Activated naive CD4-positive, alpha-beta T cell treated with anti-CD3 and anti-CD28 coated beads for 36 hours (primary cell): ENCODE measurements around the gene FGF18. TPM values are rescaled to one million over a fixed set of nuclear protein-coding genes. Genes with fewer than 3 reads are reported as not detected.

ENCODE experiments used
- CTCF ChIA-PET: fragments of 350-600 bp; sonication (Branson Sonifier 250); formaldehyde crosslinking; loops from one replicate; lab custom pipeline; 2021; ENCODE audit warnings: antibody characterized with exemption; lab: Charles Lee
- DNase-seq: peaks from one replicate; pipeline ENCODE4 v3.0.0-alpha.2; 2020
- H3K27ac Mint-ChIP-seq: one replicate; pipeline ENCODE4 v1.8.0; 2021; ENCODE audit warnings: mild to moderate bottlenecking, mixed read lengths
- H3K27me3 Mint-ChIP-seq: one replicate; pipeline ENCODE4 v1.8.0; 2021; ENCODE audit warnings: low read depth, mixed read lengths
- H3K36me3 Mint-ChIP-seq: one replicate; pipeline ENCODE4 v1.8.0; 2021; ENCODE audit warnings: low read depth, mixed read lengths
- H3K4me1 Mint-ChIP-seq: one replicate; pipeline ENCODE4 v1.8.0; 2021; ENCODE audit warnings: low read depth, mixed read lengths
- H3K4me3 Mint-ChIP-seq: one replicate; pipeline ENCODE4 v1.8.0; 2021; ENCODE audit warnings: mild to moderate bottlenecking, moderate library complexity, mixed read lengths
- H3K9me3 Mint-ChIP-seq: one replicate; pipeline ENCODE4 v1.8.0; 2021; ENCODE audit warnings: mixed read lengths
- intact Hi-C: fragments of 100-400 bp; cut with micrococcal nuclease; formaldehyde crosslinking; loops from one replicate; pipeline ENCODE4 v1.15.1; 2023
- total RNA-seq, 2 experiments: library from RNA; stranded (reverse); gene quantifications; one replicate each; pipeline ENCODE4 v1.2.3, GENCODE V29; 2021

FGF18 gene
- total RNA-seq, 2 experiments from 2014 or later, result 0.17 TPM; not detected in 1

- H3K9me3 Mint-ChIP-seq, result no peaks in the 10 kb centered on the region
- intact Hi-C loops, result no loop called here
- peak; percentile 36 for DNase-seq
- H3K27ac Mint-ChIP-seq, result no peak overlapping the region
- peaks cover 6% of the 10 kb centered on the region for H3K4me1 Mint-ChIP-seq
- CTCF ChIA-PET, result no interaction called here
- H3K36me3 Mint-ChIP-seq, result no peaks in the 10 kb centered on the region
- peaks cover 29% of the 10 kb centered on the region for H3K27me3 Mint-ChIP-seq
- no peak overlapping the region for H3K4me3 Mint-ChIP-seq
Measured at GRCh38 chr5:171450423-171451331, 31.2 kb downstream of the FGF18 start.

DNA sequence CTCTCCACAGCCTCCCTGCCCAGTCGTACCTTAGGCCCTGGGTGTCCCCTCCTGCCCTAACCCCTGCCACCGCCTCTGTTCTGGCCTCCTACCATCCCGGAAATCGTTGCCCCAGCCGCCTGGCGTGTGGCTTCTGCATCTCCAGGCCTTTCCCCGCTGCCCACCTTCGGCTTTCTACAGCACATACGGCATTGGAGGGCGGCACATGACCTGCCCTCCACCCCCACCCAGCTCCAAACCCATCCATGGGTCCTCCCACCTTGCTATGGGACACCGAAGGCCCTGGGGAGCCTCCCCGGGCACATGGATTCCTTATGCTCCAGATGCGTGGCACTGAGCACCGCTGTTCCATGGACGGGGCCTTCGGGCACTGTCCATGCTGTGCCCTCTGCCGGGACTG, 32.0 kb downstream of the FGF18 start:
- no peaks in the 10 kb centered on the region for H3K36me3 Mint-ChIP-seq
- H3K9me3 Mint-ChIP-seq, result no peaks in the 10 kb centered on the region
- no peak overlapping the region for H3K4me3 Mint-ChIP-seq

GRCh38 chr5:171453056-171453725, 33.7 kb downstream of the FGF18 start:
- Mint-ChIP-seq H3K4me1 (peaks cover 6% of the 10 kb centered on the region), H3K9me3 (no peaks in the 10 kb centered on the region), H3K36me3 (no peaks in the 10 kb centered on the region), H3K27ac (no peak overlapping the region), H3K27me3 (peaks cover 29% of the 10 kb centered on the region), H3K4me3 (no peak overlapping the region)
- intact Hi-C loops, result no loop called here
- DNase-seq, result no peak
- CTCF ChIA-PET, result interaction anchor here (0.6 kb wide), 1 partner anchor 144 kb away, joined by 3 read pairs; the partner anchor contains the start of gene TLX3

More for the DNA sequence above, 32.0 kb downstream of the FGF18 start:
- Mint-ChIP-seq H3K27ac (no peak overlapping the region), H3K4me1 (peaks cover 6% of the 10 kb centered on the region), H3K27me3 (peaks cover 29% of the 10 kb centered on the region)
- intact Hi-C loops, result no loop called here
- DNase-seq, result no peak
- CTCF ChIA-PET, result no interaction called here

DNA sequence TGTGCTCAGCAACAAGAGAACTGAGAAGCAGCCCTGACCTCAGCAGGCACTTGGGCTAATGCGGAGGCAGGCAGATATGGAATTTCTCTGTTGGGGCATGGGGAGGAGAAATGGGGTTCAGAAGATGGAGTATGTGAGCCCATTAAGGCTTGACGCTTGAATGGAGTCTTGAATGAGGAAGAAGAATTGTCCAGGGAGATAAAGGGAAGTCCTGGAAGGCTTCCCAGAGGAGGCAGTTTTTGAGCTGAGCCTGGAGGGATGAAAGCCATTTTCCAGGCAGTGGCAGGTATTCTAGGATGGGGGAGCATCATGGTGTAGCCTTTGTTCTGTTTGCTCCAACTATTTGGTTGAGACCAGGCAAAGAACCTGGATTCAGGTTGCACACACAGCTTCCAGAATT, 34.5 kb downstream of the FGF18 start:
- Mint-ChIP-seq H3K4me3 (no peak overlapping the region), H3K36me3 (no peaks in the 10 kb centered on the region), H3K27me3 (peaks cover 28% of the 10 kb centered on the region), H3K4me1 (peaks cover 6% of the 10 kb centered on the region), H3K9me3 (no peaks in the 10 kb centered on the region), H3K27ac (no peak overlapping the region)
- DNase-seq, result no peak
- intact Hi-C loops, result no loop called here
- CTCF ChIA-PET, result no interaction called here

GRCh38 chr5:171454549-171454948, 35.1 kb downstream of the FGF18 start:
- no peak overlapping the region for H3K27ac Mint-ChIP-seq
- peaks cover 24% of the 10 kb centered on the region for H3K27me3 Mint-ChIP-seq
- intact Hi-C loops, result no loop called here
- CTCF ChIA-PET, result no interaction called here
- H3K4me3 Mint-ChIP-seq, result no peak overlapping the region
- H3K4me1 Mint-ChIP-seq, result peaks cover 6% of the 10 kb centered on the region
- no peaks in the 10 kb centered on the region for H3K36me3 Mint-ChIP-seq
- no peak for DNase-seq
- H3K9me3 Mint-ChIP-seq, result no peaks in the 10 kb centered on the region

GRCh38 chr5:171455522-171455921, 36.1 kb downstream of the FGF18 start:
- Mint-ChIP-seq H3K27me3 (peaks cover 16% of the 10 kb centered on the region), H3K4me1 (peaks cover 6% of the 10 kb centered on the region), H3K9me3 (no peaks in the 10 kb centered on the region), H3K27ac (no peak overlapping the region), H3K36me3 (no peaks in the 10 kb centered on the region), H3K4me3 (no peak overlapping the region)
- no peak for DNase-seq
- CTCF ChIA-PET, result no interaction called here
- intact Hi-C loops, result no loop called here

DNA sequence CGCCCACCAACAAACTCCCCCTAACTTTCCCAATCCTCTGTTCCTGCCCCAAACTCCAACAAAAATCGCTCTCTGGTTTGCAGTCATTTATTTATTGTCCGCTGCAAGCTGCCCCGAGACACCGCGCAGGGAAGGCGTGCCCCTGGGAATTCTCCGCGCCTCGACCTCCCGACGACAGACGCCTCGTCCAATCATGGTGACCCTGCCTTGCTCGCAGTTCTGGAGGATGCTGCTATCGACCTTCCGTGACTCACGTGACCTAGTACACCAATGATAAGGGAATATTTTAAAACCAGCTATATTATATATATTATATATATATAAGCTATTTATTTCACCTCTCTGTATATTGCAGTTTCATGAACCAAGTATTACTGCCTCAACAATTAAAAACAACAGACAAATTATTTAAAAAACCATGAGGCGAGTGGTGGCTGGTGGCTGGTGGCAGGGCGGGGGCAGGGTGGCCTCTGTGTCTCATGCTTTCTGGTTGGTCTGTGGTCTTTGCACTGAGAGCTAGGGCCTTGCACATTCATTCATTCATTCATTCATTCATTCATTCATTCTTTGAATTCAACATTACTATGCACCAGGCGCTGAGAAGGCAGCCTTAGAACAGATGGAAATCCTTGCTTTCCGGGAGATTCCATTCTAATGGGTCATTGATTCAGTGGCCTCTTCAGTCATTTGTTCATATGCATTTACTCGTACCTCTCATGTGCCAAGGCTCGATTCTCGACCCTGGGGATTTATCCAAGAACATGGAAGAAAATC, 37.9 kb downstream of the FGF18 start:
- DNase-seq, result no peak
- Mint-ChIP-seq H3K27me3 (peaks cover 6% of the 10 kb centered on the region), H3K4me3 (no peak overlapping the region), H3K27ac (no peak overlapping the region), H3K9me3 (no peaks in the 10 kb centered on the region), H3K36me3 (no peaks in the 10 kb centered on the region), H3K4me1 (no peaks in the 10 kb centered on the region)
- intact Hi-C loops, result no loop called here
- CTCF ChIA-PET, result no interaction called here

DNA sequence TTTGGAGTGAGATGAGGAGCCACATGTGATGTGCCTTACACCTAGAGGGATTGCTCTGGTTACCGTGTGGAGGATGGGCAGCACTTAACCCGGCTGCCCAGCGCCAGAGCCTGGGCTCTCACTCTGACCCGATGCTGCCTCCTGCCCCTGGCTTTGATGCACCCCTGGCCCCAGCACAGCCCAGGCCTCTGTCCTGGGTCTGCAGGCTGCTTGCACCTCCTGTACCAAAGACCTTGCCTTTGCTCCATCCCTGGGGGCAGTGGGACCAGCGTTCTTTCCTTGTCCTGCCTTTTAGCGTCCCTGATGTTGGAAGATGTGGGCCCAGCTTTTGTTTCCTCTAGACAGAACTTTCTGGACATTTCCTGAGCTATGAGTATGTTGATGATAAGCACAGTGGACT, 40.4 kb downstream of the FGF18 start:
- intact Hi-C loops, result no loop called here
- no peaks in the 10 kb centered on the region for H3K4me1 Mint-ChIP-seq
- H3K27ac Mint-ChIP-seq, result no peak overlapping the region
- no peaks in the 10 kb centered on the region for H3K9me3 Mint-ChIP-seq
- CTCF ChIA-PET, result no interaction called here
- no peaks in the 10 kb centered on the region for H3K36me3 Mint-ChIP-seq
- H3K4me3 Mint-ChIP-seq, result no peak overlapping the region
- DNase-seq, result no peak
- H3K27me3 Mint-ChIP-seq, result peaks cover 5% of the 10 kb centered on the region

- Mint-ChIP-seq H3K36me3 (no peaks in the 10 kb centered on the region), H3K27ac (no peak overlapping the region)
- intact Hi-C loops, result no loop called here
Measured at GRCh38 chr5:171462136-171462927, 42.9 kb downstream of the FGF18 start.

DNA sequence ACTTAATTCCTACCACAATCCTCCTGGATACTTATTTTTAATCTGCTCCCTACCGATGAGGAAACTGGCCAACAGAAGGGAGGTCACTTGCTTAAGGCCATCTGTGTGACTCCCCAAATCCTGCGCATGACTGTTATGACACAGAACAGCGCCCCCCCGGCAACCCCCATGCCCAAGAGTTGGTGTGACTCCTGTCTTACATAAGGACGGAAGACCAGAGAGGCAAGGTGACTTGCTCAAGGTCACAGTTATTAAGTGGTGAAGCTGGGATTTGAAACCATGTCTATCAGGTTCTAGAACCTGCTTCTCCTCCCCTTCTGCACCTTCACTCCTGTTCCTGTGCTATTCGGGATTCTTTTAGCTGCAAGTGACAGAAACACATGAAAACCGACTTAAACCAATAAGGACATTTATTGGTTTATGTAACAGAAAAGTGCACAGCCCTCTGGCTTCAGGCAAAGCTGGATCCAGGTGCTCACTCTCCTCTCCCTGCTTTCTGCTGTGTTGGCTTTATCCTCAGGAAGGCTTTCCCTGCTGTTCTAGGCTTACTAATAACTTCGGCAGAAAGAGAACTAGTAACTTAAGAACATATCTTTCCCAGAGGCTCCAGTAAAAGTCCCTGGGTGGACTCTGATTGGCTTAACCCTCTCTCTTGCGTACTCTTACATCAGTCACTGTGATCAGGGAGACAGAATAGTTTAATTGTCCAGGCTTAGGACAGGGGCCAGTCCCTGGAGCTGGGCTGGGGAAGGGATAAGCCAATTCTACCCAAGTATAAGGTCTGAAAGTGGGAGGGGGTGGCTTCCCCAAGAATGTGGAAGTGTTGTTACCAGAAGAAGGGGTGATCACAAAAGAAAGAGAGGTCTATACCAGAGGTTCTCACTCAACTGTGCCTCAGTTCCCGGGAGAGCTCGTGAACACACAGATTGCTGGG, 43.7 kb downstream of the FGF18 start:
- Mint-ChIP-seq H3K9me3 (no peaks in the 10 kb centered on the region), H3K27me3 (peaks cover 7% of the 10 kb centered on the region), H3K4me1 (no peaks in the 10 kb centered on the region), H3K4me3 (no peak overlapping the region), H3K27ac (no peak overlapping the region), H3K36me3 (no peaks in the 10 kb centered on the region)
- no peak for DNase-seq
- intact Hi-C loops, result no loop called here
- CTCF ChIA-PET, result interaction anchor here (0.8 kb wide), 1 partner anchor 22 kb away, joined by 3 read pairs; no protein-coding TSS in a partner anchor

More at GRCh38 chr5:171462136-171462927, 42.9 kb downstream of the FGF18 start:
- no peaks in the 10 kb centered on the region for H3K4me1 Mint-ChIP-seq
- peaks cover 7% of the 10 kb centered on the region for H3K27me3 Mint-ChIP-seq
- no peak overlapping the region for H3K4me3 Mint-ChIP-seq
- H3K9me3 Mint-ChIP-seq, result no peaks in the 10 kb centered on the region
- DNase-seq, result no peak
- CTCF ChIA-PET, result interaction anchor here (0.8 kb wide), 1 partner anchor 22 kb away, joined by 3 read pairs; no protein-coding TSS in a partner anchor

DNA sequence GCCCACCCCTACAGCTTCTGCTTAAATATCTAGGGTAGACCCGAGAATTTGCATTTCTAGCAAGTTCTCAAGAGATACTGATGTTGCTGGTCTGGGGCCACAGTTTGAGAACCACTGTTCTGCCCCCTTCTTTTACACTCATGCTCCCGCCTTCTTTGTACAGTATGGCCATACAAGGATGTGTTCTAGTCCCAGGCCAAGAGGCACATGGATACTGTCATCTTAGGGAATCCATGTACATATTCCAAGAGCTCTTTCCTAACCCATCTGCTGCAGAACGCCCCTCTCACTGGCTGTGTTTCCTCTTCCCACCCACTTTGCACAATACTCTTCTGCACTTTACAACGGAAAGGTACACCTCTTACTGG, 44.4 kb downstream of the FGF18 start:
- Mint-ChIP-seq H3K4me1 (no peaks in the 10 kb centered on the region), H3K9me3 (no peaks in the 10 kb centered on the region), H3K36me3 (no peaks in the 10 kb centered on the region), H3K4me3 (no peak overlapping the region), H3K27ac (no peak overlapping the region), H3K27me3 (peaks cover 7% of the 10 kb centered on the region)
- DNase-seq, result no peak
- intact Hi-C loops, result no loop called here
- CTCF ChIA-PET, result no interaction called here
